ENCODE results near the gene TAGLN. TPM values are rescaled to one million over a fixed set of nuclear protein-coding genes. Genes with fewer than 3 reads are reported as not detected.

TAGLN gene
- total RNA-seq, 2 experiments from 2014 or later = 2.0 to 2.5 TPM

GRCh38 chr11:117187007-117187406 is 12.2 kb upstream of the TAGLN start:
- no peaks in the 10 kb centered on the region for H3K27me3 Mint-ChIP-seq
- no peak for ATAC-seq
- no peak overlapping the region for H3K4me3 Mint-ChIP-seq
- DNase-seq = no peak
- H3K9me3 Mint-ChIP-seq = no peaks in the 10 kb centered on the region
- ChIA-PET CTCF (no interaction called here), POLR2A (no interaction called here)
- TF ChIP-seq, protein P1, sequence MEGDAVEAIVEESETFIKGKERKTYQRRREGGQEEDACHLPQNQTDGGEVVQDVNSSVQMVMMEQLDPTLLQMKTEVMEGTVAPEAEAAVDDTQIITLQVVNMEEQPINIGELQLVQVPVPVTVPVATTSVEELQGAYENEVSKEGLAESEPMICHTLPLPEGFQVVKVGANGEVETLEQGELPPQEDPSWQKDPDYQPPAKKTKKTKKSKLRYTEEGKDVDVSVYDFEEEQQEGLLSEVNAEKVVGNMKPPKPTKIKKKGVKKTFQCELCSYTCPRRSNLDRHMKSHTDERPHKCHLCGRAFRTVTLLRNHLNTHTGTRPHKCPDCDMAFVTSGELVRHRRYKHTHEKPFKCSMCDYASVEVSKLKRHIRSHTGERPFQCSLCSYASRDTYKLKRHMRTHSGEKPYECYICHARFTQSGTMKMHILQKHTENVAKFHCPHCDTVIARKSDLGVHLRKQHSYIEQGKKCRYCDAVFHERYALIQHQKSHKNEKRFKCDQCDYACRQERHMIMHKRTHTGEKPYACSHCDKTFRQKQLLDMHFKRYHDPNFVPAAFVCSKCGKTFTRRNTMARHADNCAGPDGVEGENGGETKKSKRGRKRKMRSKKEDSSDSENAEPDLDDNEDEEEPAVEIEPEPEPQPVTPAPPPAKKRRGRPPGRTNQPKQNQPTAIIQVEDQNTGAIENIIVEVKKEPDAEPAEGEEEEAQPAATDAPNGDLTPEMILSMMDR (IDR thresholded peaks at IDR 0.05) = no peak
- H3K27ac Mint-ChIP-seq = no peak overlapping the region
- H3K4me1 Mint-ChIP-seq (ENCODE audit: low read depth) = no peaks in the 10 kb centered on the region
- no peaks in the 10 kb centered on the region for H3K36me3 Mint-ChIP-seq (ENCODE audit: low read depth)
- intact Hi-C loops (cut with micrococcal nuclease) = no loop called here

- Mint-ChIP-seq H3K4me1 (ENCODE audit: low read depth) (no peaks in the 10 kb centered on the region), H3K27me3 (no peaks in the 10 kb centered on the region), H3K27ac (no peak overlapping the region), H3K4me3 (no peak overlapping the region), H3K9me3 (no peaks in the 10 kb centered on the region), H3K36me3 (ENCODE audit: low read depth) (no peaks in the 10 kb centered on the region)
- CTCF ChIA-PET = no interaction called here
- DNase-seq = no peak
- no peak for ATAC-seq
- intact Hi-C loops (cut with micrococcal nuclease) = no loop called here
- TF ChIP-seq, protein P1 (IDR thresholded peaks at IDR 0.05) = no peak
- POLR2A ChIA-PET = no interaction called here
Observed at GRCh38 chr11:117187428-117187798, 11.8 kb upstream of the TAGLN start.

GRCh38 chr11:117187799-117188481 is 11.2 kb upstream of the TAGLN start:
- POLR2A ChIA-PET = interaction anchor here (1.7 kb wide), 1 partner anchor 8 kb away, joined by 6 read pairs; no protein-coding TSS in a partner anchor
- H3K36me3 Mint-ChIP-seq (ENCODE audit: low read depth) = no peaks in the 10 kb centered on the region
- ATAC-seq (no peak), DNase-seq (no peak)
- CTCF ChIA-PET = no interaction called here
- H3K27ac Mint-ChIP-seq = no peak overlapping the region
- intact Hi-C loops (cut with micrococcal nuclease) = no loop called here
- no peaks in the 10 kb centered on the region for H3K27me3 Mint-ChIP-seq
- H3K4me1 Mint-ChIP-seq (ENCODE audit: low read depth) = no peaks in the 10 kb centered on the region
- TF ChIP-seq, protein P1 (IDR thresholded peaks at IDR 0.05) = no peak
- H3K9me3 Mint-ChIP-seq = no peaks in the 10 kb centered on the region
- H3K4me3 Mint-ChIP-seq = no peak overlapping the region

DNA sequence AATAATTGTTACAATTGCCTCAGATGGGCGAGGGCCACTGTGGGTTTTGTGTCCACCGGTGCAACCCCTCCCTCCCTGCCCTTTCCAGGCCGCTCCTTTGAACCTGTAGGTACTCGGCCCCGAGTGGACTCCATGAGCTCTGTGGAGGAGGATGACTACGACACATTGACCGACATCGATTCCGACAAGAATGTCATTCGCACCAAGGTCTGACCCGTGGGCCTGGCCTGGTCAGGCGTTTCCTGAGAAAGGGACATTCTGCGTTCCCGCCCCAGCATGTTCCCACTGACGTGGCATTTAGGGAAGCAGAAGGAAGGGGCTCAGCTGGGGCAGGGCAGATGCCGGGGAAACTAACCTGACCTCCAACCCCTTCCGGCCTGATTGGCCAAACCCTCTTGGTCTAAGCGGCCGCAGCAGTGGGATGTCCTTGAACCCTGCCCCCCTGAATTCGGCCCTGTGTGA is 10.5 kb upstream of the TAGLN start:
- CTCF ChIA-PET = no interaction called here
- Mint-ChIP-seq H3K36me3 (ENCODE audit: low read depth) (no peaks in the 10 kb centered on the region), H3K9me3 (no peaks in the 10 kb centered on the region)

More for the DNA sequence above, 10.5 kb upstream of the TAGLN start:
- Mint-ChIP-seq H3K27ac (no peak overlapping the region), H3K4me3 (no peak overlapping the region), H3K4me1 (ENCODE audit: low read depth) (no peaks in the 10 kb centered on the region), H3K27me3 (no peaks in the 10 kb centered on the region)
- intact Hi-C loops (cut with micrococcal nuclease) = no loop called here
- POLR2A ChIA-PET = interaction anchor here (1.7 kb wide), 1 partner anchor 8 kb away, joined by 6 read pairs; no protein-coding TSS in a partner anchor
- DNase-seq = no peak
- TF ChIP-seq, protein P1 (IDR thresholded peaks at IDR 0.05) = no peak
- ATAC-seq = no peak

All from activated CD8-positive, alpha-beta T cell treated with anti-CD3 and anti-CD28 coated beads for 36 hours (primary cell).